ENCODE data around the gene SPINT2.
"Not testable (repeated sequence)": the region's sequence is repeated elsewhere in the genome, so short reads cannot be mapped to it uniquely, and the experiment has no call there.

The SPINT2 gene

DNA sequence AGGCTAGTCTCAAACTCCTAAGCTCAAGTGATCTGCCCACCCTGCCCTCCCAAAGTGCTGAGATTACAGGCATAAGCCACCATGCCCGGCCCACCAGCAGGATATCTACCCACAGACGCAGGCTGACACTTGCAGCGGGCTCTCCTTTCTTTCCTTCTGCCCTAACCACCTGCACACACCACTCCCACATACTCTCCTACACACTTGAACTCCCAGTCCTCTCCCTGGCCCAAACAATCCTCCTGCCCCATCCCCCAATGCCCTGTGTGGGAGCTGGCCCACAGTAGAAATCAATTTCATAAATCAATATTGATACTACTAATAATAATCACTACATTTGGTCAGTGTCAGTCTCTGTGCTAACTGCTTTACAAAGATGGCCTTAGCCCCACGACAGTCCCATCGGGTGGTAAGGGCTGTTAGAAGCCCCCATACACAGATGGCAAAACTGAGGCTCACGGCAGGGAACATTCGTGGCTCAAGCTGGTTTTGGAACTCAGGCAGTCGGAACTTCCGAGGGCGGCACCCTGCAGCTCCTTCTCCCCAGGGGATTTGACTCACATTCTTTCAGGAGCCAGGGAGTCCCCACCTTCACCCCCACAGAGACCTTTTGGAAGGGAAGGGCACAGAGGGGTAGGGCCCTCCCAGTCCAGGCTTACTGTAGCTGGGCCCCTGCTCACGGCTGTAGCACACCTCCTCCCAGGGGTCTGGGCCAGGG, 36.9 kb upstream of the SPINT2 start:
- Histone ChIP-seq H3K4me1 (ENCODE audit: control insufficient read depth in 1 of 2, insufficient read depth in 2 of 2, low read length in 2 of 2) (peaks cover 0 to 21% of the 10 kb centered on the region in 2 donors), H3K36me3 (ENCODE audit: control insufficient read depth in 1 of 2, insufficient read depth in 2 of 2, low read length in 2 of 2) (no peaks in the 10 kb centered on the region), H3K4me3 (ENCODE audit: low read depth in 1 of 2, low read length in 2 of 2) (no peak overlapping the region), H3K9me3 (ENCODE audit: control insufficient read depth in 1 of 2, low read length in 2 of 2) (no peaks in the 10 kb centered on the region), H3K27me3 (ENCODE audit: low read depth, low read length) (peaks cover 44% of the 10 kb centered on the region), H3K27ac (ENCODE audit: low read length) (no peak overlapping the region)

DNA sequence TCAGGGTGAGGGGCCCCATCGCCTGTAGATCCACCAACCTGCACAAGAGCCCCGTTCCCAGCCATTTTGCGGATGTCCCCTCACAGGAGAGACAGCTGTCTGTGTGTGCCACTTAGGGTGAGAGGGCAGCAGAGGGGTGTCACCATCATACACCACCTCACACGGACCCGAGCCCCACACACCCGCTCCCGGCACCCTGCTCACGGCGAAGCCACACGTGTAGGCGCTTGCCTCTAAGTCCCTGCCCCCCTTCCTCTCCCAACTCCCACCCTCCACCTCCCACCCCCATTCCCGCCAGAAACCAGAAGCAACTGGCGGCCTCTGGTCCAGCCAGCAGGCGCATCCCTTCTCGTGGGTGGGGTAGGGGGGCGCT, 36.4 kb upstream of the SPINT2 start:
- Histone ChIP-seq H3K9me3 (ENCODE audit: control insufficient read depth in 1 of 2, low read length in 2 of 2) (no peaks in the 10 kb centered on the region), H3K36me3 (ENCODE audit: control insufficient read depth in 1 of 2, insufficient read depth in 2 of 2, low read length in 2 of 2) (no peaks in the 10 kb centered on the region), H3K4me1 (ENCODE audit: control insufficient read depth in 1 of 2, insufficient read depth in 2 of 2, low read length in 2 of 2) (peaks cover 0 to 21% of the 10 kb centered on the region in 2 donors), H3K4me3 (ENCODE audit: low read depth in 1 of 2, low read length in 2 of 2) (no peak overlapping the region), H3K27ac (ENCODE audit: low read length) (no peak overlapping the region), H3K27me3 (ENCODE audit: low read depth, low read length) (peaks cover 38% of the 10 kb centered on the region)

DNA sequence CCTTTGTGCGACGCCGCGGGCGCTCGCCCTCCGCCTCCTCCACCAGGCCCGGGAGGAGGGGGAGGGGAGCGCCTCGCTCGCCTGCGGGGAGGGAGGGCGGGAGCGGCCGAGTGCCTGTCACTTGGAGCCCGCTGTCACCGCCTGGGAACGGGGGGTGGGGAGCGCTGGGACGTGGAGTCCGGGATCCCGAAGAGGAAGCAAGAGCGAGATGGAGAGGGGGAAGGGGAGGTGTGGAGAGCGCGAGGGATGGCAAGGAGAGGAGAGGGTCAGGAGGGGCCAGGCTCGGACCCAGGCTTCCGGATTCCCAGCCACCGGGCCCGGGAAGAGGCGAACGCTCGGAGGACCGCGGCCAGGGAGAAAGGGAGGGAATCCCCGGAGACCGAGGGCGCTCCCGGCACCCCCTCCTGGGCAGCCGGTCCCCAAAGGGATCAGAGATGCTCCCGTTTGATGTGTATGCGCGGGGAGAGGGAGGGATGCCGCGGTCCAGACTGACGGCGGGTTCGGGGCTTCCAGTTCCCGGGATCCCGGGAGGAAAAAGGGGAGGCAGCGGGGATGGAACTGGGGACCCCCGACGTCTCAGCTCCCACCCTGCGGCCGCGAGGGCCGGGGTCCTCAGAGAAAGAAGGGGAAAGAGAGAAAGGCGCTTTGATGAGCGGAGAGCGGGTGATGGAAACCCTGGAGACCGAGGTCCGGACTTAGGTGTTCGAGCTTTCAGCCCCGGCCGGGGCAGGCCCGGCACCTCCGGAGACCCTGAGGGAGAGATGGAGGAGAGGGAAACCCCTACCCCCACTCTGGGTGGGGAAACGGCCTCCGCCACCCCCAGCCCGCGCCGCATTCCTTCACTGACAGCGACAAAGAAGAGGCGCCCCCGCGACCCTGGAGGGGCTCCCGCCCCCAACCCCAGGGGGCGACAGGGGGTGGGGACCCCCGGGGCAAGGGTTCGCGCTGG, 35.6 kb upstream of the SPINT2 start:
- Histone ChIP-seq H3K9me3 (ENCODE audit: control insufficient read depth in 1 of 2, low read length in 2 of 2) (no peaks in the 10 kb centered on the region), H3K4me3 (ENCODE audit: low read depth in 1 of 2, low read length in 2 of 2) (no peak overlapping the region), H3K27ac (ENCODE audit: low read length) (no peak overlapping the region), H3K36me3 (ENCODE audit: control insufficient read depth in 1 of 2, insufficient read depth in 2 of 2, low read length in 2 of 2) (no peaks in the 10 kb centered on the region), H3K4me1 (ENCODE audit: control insufficient read depth in 1 of 2, insufficient read depth in 2 of 2, low read length in 2 of 2) (peaks cover 0 to 18% of the 10 kb centered on the region in 2 donors), H3K27me3 (ENCODE audit: low read depth, low read length) (peaks cover 31% of the 10 kb centered on the region)

DNA sequence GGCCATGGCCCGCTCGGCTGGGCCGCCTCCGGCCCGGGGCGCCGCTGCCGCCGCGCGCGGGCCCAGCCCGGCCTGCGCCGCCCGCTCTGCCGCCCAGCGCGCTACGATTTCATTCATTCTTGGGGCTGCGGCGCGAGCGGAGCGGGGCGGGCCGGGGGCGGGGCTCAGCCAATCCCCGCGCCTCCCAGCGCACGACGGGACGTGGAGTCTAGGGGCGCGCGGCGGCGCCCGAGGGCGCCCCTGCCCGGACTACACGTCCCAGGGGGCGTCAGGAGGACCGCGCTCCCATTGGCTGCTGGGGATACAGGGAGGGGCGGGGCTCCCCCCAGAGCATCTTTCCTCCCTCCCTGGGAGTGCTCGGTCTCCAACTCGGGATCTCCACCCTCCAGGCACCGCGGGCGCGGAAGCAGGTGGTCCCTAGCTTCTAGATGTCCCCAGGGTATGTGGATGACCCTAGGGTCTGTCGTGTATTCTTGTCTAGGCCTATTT, 34.7 kb upstream of the SPINT2 start:
- no peaks in the 10 kb centered on the region for H3K36me3 ChIP-seq (ENCODE audit: control insufficient read depth in 1 of 2, insufficient read depth in 2 of 2, low read length in 2 of 2)
- H3K27me3 ChIP-seq (ENCODE audit: low read depth, low read length), result peaks cover 25% of the 10 kb centered on the region
- H3K4me1 ChIP-seq (ENCODE audit: control insufficient read depth in 1 of 2, insufficient read depth in 2 of 2, low read length in 2 of 2), result peaks cover 0 to 10% of the 10 kb centered on the region in 2 donors
- H3K27ac ChIP-seq (ENCODE audit: low read length), result no peak overlapping the region
- H3K9me3 ChIP-seq (ENCODE audit: control insufficient read depth in 1 of 2, low read length in 2 of 2), result no peaks in the 10 kb centered on the region
- H3K4me3 ChIP-seq (ENCODE audit: low read depth in 1 of 2, low read length in 2 of 2), result no peak overlapping the region

DNA sequence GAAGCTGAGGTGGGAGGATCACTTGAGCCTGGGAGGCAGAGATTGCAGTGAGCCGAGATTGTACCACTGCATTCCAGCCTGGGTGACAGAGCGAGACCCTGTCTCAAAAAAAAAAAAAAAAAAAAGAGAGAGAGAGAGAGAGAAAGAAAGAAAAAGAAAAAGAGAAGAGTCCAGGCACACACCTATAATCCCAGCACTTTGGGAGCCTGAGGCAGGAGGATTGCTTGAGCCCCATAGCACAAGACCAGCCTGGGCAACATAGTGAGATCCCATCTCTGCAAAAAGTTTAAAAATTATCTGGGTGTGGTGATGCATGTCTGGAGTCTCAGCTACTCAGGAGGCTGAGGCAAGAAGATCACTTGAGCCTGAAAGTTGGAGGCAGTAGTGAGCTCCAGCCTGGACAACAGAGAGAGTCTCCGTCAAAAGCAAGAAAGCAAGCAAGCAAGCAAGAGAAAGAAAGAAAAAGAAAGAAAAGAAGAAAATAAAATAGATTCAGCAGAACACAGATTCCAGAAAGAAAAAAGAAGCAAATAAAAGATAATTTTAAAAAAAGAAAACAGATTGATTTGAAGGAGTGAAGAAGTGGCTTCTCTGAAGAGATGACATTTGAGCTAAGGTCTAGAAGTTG, 33.8 kb upstream of the SPINT2 start:
- H3K9me3 ChIP-seq (ENCODE audit: control insufficient read depth in 1 of 2, low read length in 2 of 2), result not testable (repeated sequence)

DNA sequence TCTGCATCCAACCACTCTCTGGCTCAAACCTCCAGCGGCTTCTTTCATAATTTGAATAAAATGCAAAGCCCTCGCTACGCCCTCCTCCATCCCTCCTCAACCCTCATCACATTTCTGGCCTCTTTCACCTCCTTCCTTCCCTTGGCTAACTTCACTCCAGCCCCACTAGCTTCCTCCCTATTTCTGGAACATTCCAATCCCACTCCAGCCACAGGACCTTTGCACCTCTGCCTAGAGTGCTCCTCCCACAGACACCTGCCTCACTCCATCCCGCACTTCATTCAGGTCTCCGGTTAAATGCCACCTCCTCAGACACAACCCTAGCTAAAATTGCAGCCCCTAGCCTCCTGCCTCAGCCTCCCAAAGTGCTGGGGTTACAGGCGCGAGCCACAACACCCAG, 32.5 kb upstream of the SPINT2 start:
- Histone ChIP-seq H3K9me3 (ENCODE audit: control insufficient read depth in 1 of 2, low read length in 2 of 2) (no peaks in the 10 kb centered on the region), H3K36me3 (ENCODE audit: control insufficient read depth in 1 of 2, insufficient read depth in 2 of 2, low read length in 2 of 2) (no peaks in the 10 kb centered on the region), H3K4me1 (ENCODE audit: control insufficient read depth in 1 of 2, insufficient read depth in 2 of 2, low read length in 2 of 2) (peaks cover 0 to 10% of the 10 kb centered on the region in 2 donors), H3K4me3 (ENCODE audit: low read depth in 1 of 2, low read length in 2 of 2) (no peak overlapping the region), H3K27ac (ENCODE audit: low read length) (no peak overlapping the region), H3K27me3 (ENCODE audit: low read depth, low read length) (peaks cover 16% of the 10 kb centered on the region)

More for the DNA sequence above, 33.8 kb upstream of the SPINT2 start:
- H3K36me3 ChIP-seq (ENCODE audit: control insufficient read depth in 1 of 2, insufficient read depth in 2 of 2, low read length in 2 of 2); H3K4me1 ChIP-seq (ENCODE audit: control insufficient read depth in 1 of 2, insufficient read depth in 2 of 2, low read length in 2 of 2); H3K4me3 ChIP-seq (ENCODE audit: low read depth in 1 of 2, low read length in 2 of 2); H3K27ac ChIP-seq (ENCODE audit: low read length): not testable (repeated sequence)
- peaks cover 23% of the 10 kb centered on the region for H3K27me3 ChIP-seq (ENCODE audit: low read depth, low read length)

- Histone ChIP-seq H3K27me3 (ENCODE audit: low read depth, low read length) (peaks cover 3% of the 10 kb centered on the region), H3K4me3 (ENCODE audit: low read depth in 1 of 2, low read length in 2 of 2) (no peak overlapping the region), H3K9me3 (ENCODE audit: control insufficient read depth in 1 of 2, low read length in 2 of 2) (no peaks in the 10 kb centered on the region), H3K27ac (ENCODE audit: low read length) (no peak overlapping the region), H3K4me1 (ENCODE audit: control insufficient read depth in 1 of 2, insufficient read depth in 2 of 2, low read length in 2 of 2) (peaks cover 0 to 6% of the 10 kb centered on the region in 2 donors), H3K36me3 (ENCODE audit: control insufficient read depth in 1 of 2, insufficient read depth in 2 of 2, low read length in 2 of 2) (no peaks in the 10 kb centered on the region)
Observed at GRCh38 chr19:38233740-38234251, 30.6 kb upstream of the SPINT2 start.

DNA sequence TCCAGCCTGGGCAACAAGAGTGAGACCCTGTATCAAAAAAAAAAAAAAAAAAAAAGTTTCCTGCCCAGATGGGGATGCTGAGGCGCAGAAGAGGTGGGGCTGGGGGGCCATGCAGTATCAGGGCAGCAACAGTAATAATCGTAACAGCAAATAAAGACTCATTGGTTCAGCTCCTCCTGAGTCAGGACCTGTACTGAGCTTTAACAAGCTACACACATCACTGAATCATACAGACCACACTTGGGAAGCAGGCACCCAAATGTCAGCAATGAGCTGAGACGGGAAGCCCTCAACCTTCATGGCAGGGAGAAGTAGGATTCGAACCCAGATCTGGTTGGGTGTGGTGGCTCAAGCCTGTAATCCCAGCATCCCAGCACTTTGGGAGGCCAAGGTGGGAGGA, 29.8 kb upstream of the SPINT2 start:
- H3K27me3 ChIP-seq (ENCODE audit: low read depth, low read length), result no peaks in the 10 kb centered on the region
- no peaks in the 10 kb centered on the region for H3K9me3 ChIP-seq (ENCODE audit: control insufficient read depth in 1 of 2, low read length in 2 of 2)
- no peaks in the 10 kb centered on the region for H3K36me3 ChIP-seq (ENCODE audit: control insufficient read depth in 1 of 2, insufficient read depth in 2 of 2, low read length in 2 of 2)
- no peak overlapping the region for H3K4me3 ChIP-seq (ENCODE audit: low read depth in 1 of 2, low read length in 2 of 2)
- H3K27ac ChIP-seq (ENCODE audit: low read length), result no peak overlapping the region
- no peaks in the 10 kb centered on the region for H3K4me1 ChIP-seq (ENCODE audit: control insufficient read depth in 1 of 2, insufficient read depth in 2 of 2, low read length in 2 of 2)

- no peak overlapping the region for H3K4me3 ChIP-seq (ENCODE audit: low read depth in 1 of 2, low read length in 2 of 2)
- no peaks in the 10 kb centered on the region for H3K36me3 ChIP-seq (ENCODE audit: control insufficient read depth in 1 of 2, insufficient read depth in 2 of 2, low read length in 2 of 2)
- H3K27ac ChIP-seq (ENCODE audit: low read length), result no peak overlapping the region
- no peaks in the 10 kb centered on the region for H3K9me3 ChIP-seq (ENCODE audit: control insufficient read depth in 1 of 2, low read length in 2 of 2)
- peaks cover 0 to 6% of the 10 kb centered on the region in 2 donors for H3K4me1 ChIP-seq (ENCODE audit: control insufficient read depth in 1 of 2, insufficient read depth in 2 of 2, low read length in 2 of 2)
- H3K27me3 ChIP-seq (ENCODE audit: low read depth, low read length), result no peaks in the 10 kb centered on the region
Observed at GRCh38 chr19:38239816-38240215, 24.6 kb upstream of the SPINT2 start.

GRCh38 chr19:38243279-38243673, 21.1 kb upstream of the SPINT2 start:
- Histone ChIP-seq H3K4me3 (ENCODE audit: low read depth in 1 of 2, low read length in 2 of 2) (no peak overlapping the region), H3K27ac (ENCODE audit: low read length) (no peak overlapping the region), H3K36me3 (ENCODE audit: control insufficient read depth in 1 of 2, insufficient read depth in 2 of 2, low read length in 2 of 2) (no peaks in the 10 kb centered on the region), H3K4me1 (ENCODE audit: control insufficient read depth in 1 of 2, insufficient read depth in 2 of 2, low read length in 2 of 2) (peaks cover 0 to 10% of the 10 kb centered on the region in 2 donors), H3K27me3 (ENCODE audit: low read depth, low read length) (no peaks in the 10 kb centered on the region), H3K9me3 (ENCODE audit: control insufficient read depth in 1 of 2, low read length in 2 of 2) (no peaks in the 10 kb centered on the region)

Measured in muscle layer of duodenum (tissue), 2 donors.